Skeletal muscle cell (primary cell): ENCODE results near the gene NECTIN3.

Experiments
- DNase-seq: peaks from one replicate; pipeline ENCODE4 v3.0.0-alpha.2; 2010; ENCODE audit warnings: low read depth
- H3K4me3 ChIP-seq: 2 replicates; pipeline ENCODE4 v1.5.1; 2011; ENCODE audit warnings: low read depth, mild to moderate bottlenecking, control low read depth, low read length, moderate library complexity

NECTIN3 gene

GRCh38 chr3:111190518-111190917, 118.9 kb downstream of the NECTIN3 start:
- no peak for DNase-seq
- no peak overlapping the region for H3K4me3 ChIP-seq

- no peak for DNase-seq
- no peak overlapping the region for H3K4me3 ChIP-seq
Measured at GRCh38 chr3:111193472-111193871, 121.9 kb downstream of the NECTIN3 start.

- H3K4me3 ChIP-seq = no peak overlapping the region
- no peak for DNase-seq
Measured at GRCh38 chr3:111194048-111194447, 122.4 kb downstream of the NECTIN3 start.

GRCh38 chr3:111197485-111197884, 125.9 kb downstream of the NECTIN3 start:
- DNase-seq = no peak
- H3K4me3 ChIP-seq = no peak overlapping the region

- H3K4me3 ChIP-seq = no peak overlapping the region
- DNase-seq = no peak
Measured at GRCh38 chr3:111200027-111200426, 128.4 kb downstream of the NECTIN3 start.

- DNase-seq = peak; percentile 36
Measured at GRCh38 chr3:111210003-111210711, 138.5 kb downstream of the NECTIN3 start.

GRCh38 chr3:111210866-111211564, 139.4 kb downstream of the NECTIN3 start:
- DNase-seq = no peak
- no peak overlapping the region for H3K4me3 ChIP-seq

More at GRCh38 chr3:111210003-111210711, 138.5 kb downstream of the NECTIN3 start:
- no peak overlapping the region for H3K4me3 ChIP-seq

- no peak overlapping the region for H3K4me3 ChIP-seq
- DNase-seq = no peak
Measured at GRCh38 chr3:111212511-111212910, 140.9 kb downstream of the NECTIN3 start.

GRCh38 chr3:111215481-111215880, 143.9 kb downstream of the NECTIN3 start:
- peak; percentile 19 for DNase-seq
- H3K4me3 ChIP-seq = no peak overlapping the region

- no peak overlapping the region for H3K4me3 ChIP-seq
- no peak for DNase-seq
Measured at GRCh38 chr3:111218615-111219014, 147.0 kb downstream of the NECTIN3 start.

GRCh38 chr3:111227216-111227615, 155.6 kb downstream of the NECTIN3 start:
- H3K4me3 ChIP-seq = no peak overlapping the region
- peak; percentile 62 for DNase-seq

- H3K4me3 ChIP-seq = no peak overlapping the region
- DNase-seq = no peak
Measured at GRCh38 chr3:111229301-111229700, 157.7 kb downstream of the NECTIN3 start.

- DNase-seq = no peak
- H3K4me3 ChIP-seq = no peak overlapping the region
Measured at GRCh38 chr3:111236836-111237713, 165.5 kb downstream of the NECTIN3 start.

GRCh38 chr3:111237946-111238345, 166.3 kb downstream of the NECTIN3 start:
- no peak for DNase-seq
- H3K4me3 ChIP-seq = no peak overlapping the region

GRCh38 chr3:111238885-111239284, 167.3 kb downstream of the NECTIN3 start:
- DNase-seq = no peak

GRCh38 chr3:111241960-111242359, 170.3 kb downstream of the NECTIN3 start:
- H3K4me3 ChIP-seq = no peak overlapping the region
- no peak for DNase-seq

More at GRCh38 chr3:111238885-111239284, 167.3 kb downstream of the NECTIN3 start:
- H3K4me3 ChIP-seq = no peak overlapping the region
